HCT116 (cell line): ENCODE results near the gene IMPG2.

ENCODE experiments used
- EZH2phosphoT487 ChIP-seq: fragments of 200-600 bp; IDR thresholded peaks from 2 replicates; pipeline ENCODE4 v1.6.1; 2018; ENCODE audit warnings: antibody characterized with exemption, borderline replicate concordance
- JUND ChIP-seq: IDR thresholded peaks from 2 replicates; pipeline ENCODE4 v1.6.1; 2012
- POLR2AphosphoS5 ChIP-seq: IDR thresholded peaks from 2 replicates; pipeline ENCODE4 v1.6.1; 2011; ENCODE audit warnings: mild to moderate bottlenecking, low read depth, low read length, moderate library complexity
- SP1 ChIP-seq: IDR thresholded peaks from 2 replicates; pipeline ENCODE4 v1.6.1; 2012; ENCODE audit warnings: low read depth

GRCh38 chr3:101185341-101185740 is 135.0 kb downstream of the IMPG2 start:
- no peak for TF ChIP-seq POLR2AphosphoS5
- no peak for TF ChIP-seq EZH2phosphoT487
- no peak for TF ChIP-seq JUND
- no peak for TF ChIP-seq SP1
